K562 (cell line): ENCODE data around the gene RNU6-9. TPM values are rescaled to one million over a fixed set of nuclear protein-coding genes. Genes with fewer than 3 reads are reported as not detected.
A peak's percentile ranks its signal among the peaks of the same experiment; 100 is the strongest.

Experiments
- ATAC-seq: fragments of 200-7000 bp; cut with Tn5 transposase; 3 replicates; pipeline ENCODE4 v1.9.1; 2020; ENCODE audit warnings: moderate library complexity
- BruUV-seq: library from RNA; stranded (reverse); fragments of 400-500 nt; replicated peaks from 2 replicates; lab custom pipeline; 2021; lab: Mats Ljungman, UMichigan
- CTCF ChIA-PET: fragments of 300-600 bp; formaldehyde crosslinking; extraction: SDS; loops from one replicate; lab custom pipeline; 2021; ENCODE audit warnings: low intra/inter-chr PET ratio; lab: Yijun Ruan, JAX
- POLR2A ChIA-PET: fragments of 300-600, 350-650 bp; sonication (Branson Sonifier 250); formaldehyde crosslinking; extraction: SDS; loops from one replicate; lab custom pipeline; 2021; ENCODE audit warnings: antibody characterized with exemption, inconsistent platforms; lab: Yijun Ruan, JAX
- DNase-seq, 4 experiments: peaks; one replicate each; pipeline versions ENCODE4 v3.0.0 to v3.0.0-alpha.2; 2011 to 2018; ENCODE audit warnings: low spot score in 3 of 4, mixed read lengths in 3 of 4; ENCODE audit errors: extremely low read depth in 1 of 4
- FAIRE-seq: peaks from 2 replicates; lab custom pipeline; 2011; peaks lifted over from hg19 to GRCh38; lab: Jason Lieb, UNC
- H2AFZ ChIP-seq: 2 replicates; pipeline ENCODE4 v1.6.0; 2011; ENCODE audit warnings: low read depth, low read length, control low read depth, inconsistent platforms
- H3K27ac ChIP-seq: fragments of 200-600 bp; 3 replicates; pipeline ENCODE4 v1.8.0; 2011; ENCODE audit warnings: low read depth, mild to moderate bottlenecking, control low read depth, inconsistent platforms, low read length, moderate library complexity, mixed read lengths; ENCODE audit errors: extremely low read depth
- H3K27me3 ChIP-seq, 2 experiments: fragments of 300-600 bp in 1 of 2; 2 replicates in 1 of 2; 3 replicates in 1 of 2; pipeline versions ENCODE4 v1.6.0 to v1.8.0; 2011; ENCODE audit warnings: inconsistent platforms in 2 of 2, low read length in 2 of 2, mild to moderate bottlenecking in 1 of 2, mixed read lengths in 1 of 2, moderate library complexity in 1 of 2; ENCODE audit not compliant: control insufficient read depth in 2 of 2, insufficient read depth in 2 of 2
- H3K36me3 ChIP-seq: fragments of 300-600 bp; 3 replicates; pipeline ENCODE4 v1.8.0; 2011; ENCODE audit warnings: mild to moderate bottlenecking, low read length, inconsistent platforms; ENCODE audit not compliant: control insufficient read depth, insufficient read depth
- H3K4me1 ChIP-seq, 2 experiments: fragments of 200-600 bp in 1 of 2; replicated peaks in 1 of 2; 2 replicates in 1 of 2; 3 replicates in 1 of 2; pipeline versions ENCODE4 v1.5.1 to v1.8.0; 2011; ENCODE audit warnings: inconsistent platforms in 2 of 2, low read length in 2 of 2, mild to moderate bottlenecking in 1 of 2, mixed read lengths in 1 of 2, moderate library complexity in 1 of 2; ENCODE audit not compliant: control insufficient read depth in 2 of 2, insufficient read depth in 2 of 2
- H3K4me2 ChIP-seq: 2 replicates; pipeline ENCODE4 v1.6.1; 2011; ENCODE audit warnings: low read length, control low read depth, inconsistent platforms, mixed read lengths; ENCODE audit not compliant: insufficient read depth
- H3K4me3 ChIP-seq: fragments of 200-600 bp; sonication (generic), shearing (Covaris generic); 2 replicates; pipeline ENCODE4 v1.5.1; 2016; ENCODE audit warnings: control low read depth, inconsistent platforms
- H3K79me2 ChIP-seq: fragments of 200-600 bp; 3 replicates; pipeline ENCODE4 v1.8.0; 2011; ENCODE audit warnings: low read length, inconsistent platforms; ENCODE audit not compliant: control insufficient read depth, insufficient read depth
- H3K9ac ChIP-seq, 2 experiments: 2 replicates each; pipeline versions ENCODE4 v1.6.0 to v1.6.1; 2011; ENCODE audit warnings: low read depth in 2 of 2, low read length in 2 of 2, control low read depth in 1 of 2, inconsistent platforms in 1 of 2, mild to moderate bottlenecking in 1 of 2, mixed read lengths in 1 of 2; ENCODE audit not compliant: insufficient read depth in 1 of 2
- H3K9me1 ChIP-seq: one replicate; pipeline ENCODE4 v1.6.0; 2011; ENCODE audit warnings: inconsistent platforms, mild to moderate bottlenecking, low read length, moderate library complexity; ENCODE audit not compliant: control insufficient read depth, insufficient read depth
- H3K9me3 ChIP-seq: replicated peaks from 2 replicates; pipeline ENCODE4 v1.5.1; 2011; ENCODE audit warnings: low read depth, low read length, inconsistent platforms; ENCODE audit not compliant: control insufficient read depth, insufficient read depth
- H4K20me1 ChIP-seq: replicated peaks from 2 replicates; pipeline ENCODE4 v1.6.1; 2011; ENCODE audit warnings: low read length, inconsistent platforms, mixed read lengths; ENCODE audit not compliant: control insufficient read depth, insufficient read depth
- DNMT1 ChIP-seq: fragments of 450-650 bp; IDR thresholded peaks from 2 replicates; pipeline ENCODE4 v1.6.1; 2016; ENCODE audit warnings: antibody characterized with exemption, mild to moderate bottlenecking
- HNRNPL ChIP-seq: fragments of 200-400 bp; formaldehyde crosslinking; IDR thresholded peaks from 2 replicates; pipeline ENCODE4 v1.6.1; 2017; ENCODE audit warnings: low read depth, mild to moderate bottlenecking, low read length
- POLR3A ChIP-seq: IDR thresholded peaks from 2 replicates; pipeline ENCODE4 v1.6.1; 2011; ENCODE audit warnings: borderline replicate concordance, mild to moderate bottlenecking, moderate library complexity; ENCODE audit not compliant: insufficient read length, insufficient read depth; ENCODE audit errors: extremely low read depth
- ZNF282 ChIP-seq: sonication (generic); formaldehyde crosslinking; IDR thresholded peaks from 2 replicates; pipeline ENCODE4 v1.8.1; 2023; ENCODE audit warnings: missing genetic modification reagents
- WGBS: fragments of 100-300 bp; shearing (Covaris generic); methylation state at CpG from one replicate; pipeline ENCODE4 v1.1.6; 2016; ENCODE audit warnings: low coverage, mixed read lengths; ENCODE audit not compliant: insufficient coverage; ENCODE audit errors: missing lambda C conversion rate; 5-methylcytosine and 5-hydroxymethylcytosine counted together
- in situ Hi-C: fragments of 300-500 bp; cut with MboI; formaldehyde crosslinking; loops from 4 replicates; pipeline ENCODE4 v1.15.0; 2018; ENCODE audit warnings: inconsistent platforms, mixed read lengths
- intact Hi-C: fragments of 100-400 bp; cut with micrococcal nuclease; formaldehyde crosslinking; loops from 2 replicates; pipeline ENCODE4 v1.14.2; 2022
- polyA plus RNA-seq, 8 experiments: library from polyadenylated mRNA; depleted of rRNA in 4 of 8; stranded (reverse) in 5 of 8; unstranded in 3 of 8; fragments of >200 nt; fragmentation: Nextera tagmentation in 2 of 8; fragmentation: Illumina TruSeq in 1 of 8; extraction: Ambion mirVana in 2 of 8; extraction: Trizol in 1 of 8; gene quantifications; 2 replicates each; pipeline versions ENCODE4 v1.2.1 to v1.2.3, GENCODE V29; 2011 to 2014; ENCODE audit warnings: inconsistent platforms in 1 of 8, missing spikeins in 1 of 8
- total RNA-seq, 7 experiments: library from RNA; depleted of rRNA in 6 of 7; stranded (reverse); fragments of >200 nt in 6 of 7; fragmentation: Illumina TruSeq in 2 of 7; extraction: Trizol in 2 of 7; gene quantifications; 2 replicates each; pipeline versions ENCODE4 v1.2.1 to v1.2.3, GENCODE V29; 2011 to 2021; ENCODE audit warnings: low replicate concordance in 1 of 7

RNU6-9 gene
- total and polyA plus RNA-seq, 9 of the 15 experiments (the other 6 are each of a cell fraction or from before 2014, with no cell fraction given), result not detected

DNA sequence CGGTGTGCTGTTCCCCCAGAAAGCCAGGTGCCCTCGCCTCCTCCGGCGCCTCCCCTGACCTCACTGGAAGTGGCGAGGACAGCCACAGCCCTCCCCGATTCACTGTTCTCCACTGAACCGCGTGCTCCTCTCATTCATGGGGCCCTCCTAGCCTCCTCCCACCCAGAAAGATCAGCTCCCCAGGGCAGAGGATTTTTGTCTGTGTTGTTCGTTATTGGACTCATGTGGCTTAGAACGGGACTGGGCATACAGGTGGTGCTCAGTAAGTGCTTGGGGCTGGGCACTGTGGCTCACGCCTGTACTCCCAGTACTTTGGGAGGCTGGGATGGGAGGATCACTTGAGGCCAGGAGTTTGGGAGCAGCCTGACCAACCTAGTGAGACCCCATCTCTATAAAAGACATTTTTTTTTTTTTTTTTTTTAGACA, 48.7 kb upstream of the RNU6-9 start (continued):
- TF ChIP-seq POLR3A (no peak), DNMT1 (no peak)

DNA sequence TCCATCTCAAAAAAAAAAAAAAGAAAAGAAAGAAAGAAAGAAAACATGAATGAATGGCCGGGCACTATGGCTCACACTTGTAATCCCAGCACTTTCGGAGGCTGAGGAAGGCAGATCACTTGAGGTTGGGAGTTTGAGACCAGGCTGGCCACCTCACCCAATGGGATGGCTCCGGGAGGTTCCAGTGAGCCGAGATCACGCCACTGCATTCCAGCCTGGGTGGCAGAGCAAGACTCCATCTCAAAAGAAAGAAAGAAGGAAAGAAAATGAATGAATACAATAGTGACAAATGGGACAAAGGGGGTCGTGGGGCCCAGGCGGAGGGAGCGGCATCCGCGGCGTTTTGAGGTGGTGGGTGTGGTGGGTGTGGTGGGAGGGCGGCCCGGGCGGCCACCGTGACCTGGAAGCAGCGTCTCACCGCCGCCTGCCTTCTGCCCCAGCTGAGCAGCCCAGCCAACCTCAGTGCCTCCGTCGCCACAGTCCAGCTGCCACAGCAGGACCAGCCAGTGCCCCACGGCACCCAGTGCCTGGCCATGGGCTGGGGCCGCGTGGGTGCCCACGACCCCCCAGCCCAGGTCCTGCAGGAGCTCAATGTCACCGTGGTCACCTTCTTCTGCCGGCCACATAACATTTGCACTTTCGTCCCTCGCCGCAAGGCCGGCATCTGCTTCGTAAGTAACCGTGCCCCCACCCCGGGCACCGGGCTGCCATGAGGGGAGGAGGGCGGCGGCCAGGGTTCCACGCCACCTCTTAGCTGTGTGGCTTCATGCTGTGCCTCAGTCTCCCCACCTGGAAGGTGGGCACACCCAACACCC, 47.4 kb upstream of the RNU6-9 start:
- no peaks in the 10 kb centered on the region for H3K9me3 ChIP-seq
- CTCF ChIA-PET, result interaction anchor here (0.6 kb wide), 1 partner anchor 76 kb away, joined by 3 read pairs; no protein-coding TSS in a partner anchor
- no peak overlapping the region for H3K4me2 ChIP-seq
- H3K36me3 ChIP-seq, result no peaks in the 10 kb centered on the region
- in situ Hi-C loops, result no loop called here
- peak overlapping the region in 1 of 2 experiments; percentile 52; a peak in 2 of 4 replicates for H3K9ac ChIP-seq
- no peaks in the 10 kb centered on the region for H3K27me3 ChIP-seq
- BruUV-seq, result no TSS peak
- no peak overlapping the region for H2AFZ ChIP-seq
- no peaks in the 10 kb centered on the region for H3K79me2 ChIP-seq
- 50% methylated on average over 21 of the region's 37 CpGs for WGBS
- H3K27ac ChIP-seq, result no peak overlapping the region
- ATAC-seq, result no peak
- peaks cover 11 to 51% of the 10 kb centered on the region in 2 experiments for H3K4me1 ChIP-seq
- TF ChIP-seq HNRNPL (peak; percentile 62; the same call in 1 of the 2 replicates), ZNF282 (CRISPR knock-in tag) (no peak)
- TF ChIP-seq, all 486 proteins: peak for 1
- POLR2A ChIA-PET, result interaction anchor here (1.1 kb wide), 1 partner anchor 8 kb away, joined by 3 read pairs; no protein-coding TSS in a partner anchor
- FAIRE-seq (no peak), DNase-seq (no peak)
- H4K20me1 ChIP-seq, result no peaks in the 10 kb centered on the region
- H3K9me1 ChIP-seq, result no peaks in the 10 kb centered on the region
- H3K4me3 ChIP-seq, result no peak overlapping the region
- intact Hi-C loops, result no loop called here
